Measurements from ENCODE around the gene RAB4B. TPM values are rescaled to one million over a fixed set of nuclear protein-coding genes. Genes with fewer than 3 reads are reported as not detected.
"Not testable (repeated sequence)": the region's sequence is repeated elsewhere in the genome, so short reads cannot be mapped to it uniquely, and the experiment has no call there.

Gene RAB4B, protein sequence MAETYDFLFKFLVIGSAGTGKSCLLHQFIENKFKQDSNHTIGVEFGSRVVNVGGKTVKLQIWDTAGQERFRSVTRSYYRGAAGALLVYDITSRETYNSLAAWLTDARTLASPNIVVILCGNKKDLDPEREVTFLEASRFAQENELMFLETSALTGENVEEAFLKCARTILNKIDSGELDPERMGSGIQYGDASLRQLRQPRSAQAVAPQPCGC
- total RNA-seq = 10 to 100 TPM; 36.2 to 56.7 TPM

- CTCF ChIA-PET = interaction anchor here (0.5 to 4.6 kb wide), 17 partner anchors 9 to 524 kb away, joined by 3 to 47 read pairs (median 5); partner anchors contain the start of genes ACTMAP, COQ8B, EGLN2 and ITPKC
- Mint-ChIP-seq H3K27me3 (no peaks in the 10 kb centered on the region), H3K4me3 (peak within 1 kb of the TSS; percentile 87), H3K27ac (peak within 1 kb of the TSS; percentile 99), H3K36me3 (peaks cover 14% of the 10 kb centered on the region), H3K4me1 (peaks cover 33% of the 10 kb centered on the region), H3K9me3 (ENCODE audit: low read depth) (no peaks in the 10 kb centered on the region)
- ATAC-seq (peak; percentile 81), DNase-seq (peak; percentile 100)
Measured at GRCh38 chr19:40777937-40778705, at the start of gene RAB4B. Gene RAB4B, plus strand, starts transcription at chr19:40778247. Its CDS starts 129 bp downstream, at chr19:40778376.

DNA sequence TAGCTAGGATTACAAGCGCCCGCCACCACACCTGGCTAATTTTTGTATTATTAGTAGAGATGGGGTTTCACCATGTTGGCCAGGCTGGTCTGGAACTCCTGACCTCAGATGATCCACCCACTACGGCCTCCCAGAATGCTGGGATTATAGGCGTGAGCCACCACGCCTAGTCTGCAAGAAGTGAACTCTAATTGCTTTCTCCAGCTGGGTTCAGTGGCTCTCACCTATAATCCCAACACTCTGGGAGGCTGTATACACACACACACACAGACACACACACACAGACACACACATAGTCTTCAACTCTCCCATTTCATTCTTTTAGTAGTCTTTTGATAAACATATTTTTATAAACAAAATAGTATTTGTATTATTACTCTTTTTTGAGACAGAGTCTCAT, 48.0 kb upstream of the RAB4B start:
- H3K27me3 Mint-ChIP-seq; H3K9me3 Mint-ChIP-seq (ENCODE audit: low read depth); H3K4me3 Mint-ChIP-seq; ATAC-seq; H3K4me1 Mint-ChIP-seq; H3K27ac Mint-ChIP-seq; DNase-seq; CTCF ChIA-PET: not testable (repeated sequence)
- H3K36me3 Mint-ChIP-seq = peaks cover 14% of the 10 kb centered on the region

DNA sequence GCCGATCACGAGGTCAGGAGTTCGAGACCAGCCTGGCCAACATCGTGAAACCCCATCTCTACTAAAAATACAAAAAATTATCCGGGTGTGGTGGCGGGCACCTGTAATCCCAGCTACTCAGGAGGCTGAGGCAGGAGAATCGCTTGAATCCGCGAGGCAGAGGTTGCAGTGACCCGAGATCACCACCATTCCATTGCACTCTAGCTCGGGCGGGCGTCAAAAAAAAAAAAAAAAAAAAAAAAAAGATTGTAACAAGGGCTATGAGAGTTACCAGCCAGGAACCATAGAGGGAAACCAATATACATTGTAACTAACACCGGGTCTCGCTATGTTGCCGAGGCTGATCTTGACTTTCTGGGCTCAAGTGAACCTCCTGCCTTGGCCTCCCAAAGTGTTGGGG, 45.7 kb upstream of the RAB4B start:
- H3K27ac Mint-ChIP-seq; H3K9me3 Mint-ChIP-seq (ENCODE audit: low read depth); DNase-seq; H3K4me3 Mint-ChIP-seq; H3K4me1 Mint-ChIP-seq; H3K27me3 Mint-ChIP-seq; ATAC-seq: not testable (repeated sequence)
- CTCF ChIA-PET = interaction anchor here (0.6 to 1.8 kb wide), 3 partner anchors 15 to 88 kb away, joined by 3 to 4 read pairs (median 3); partner anchors contain the start of genes COQ8B and ITPKC
- peaks cover 14% of the 10 kb centered on the region for H3K36me3 Mint-ChIP-seq

DNA sequence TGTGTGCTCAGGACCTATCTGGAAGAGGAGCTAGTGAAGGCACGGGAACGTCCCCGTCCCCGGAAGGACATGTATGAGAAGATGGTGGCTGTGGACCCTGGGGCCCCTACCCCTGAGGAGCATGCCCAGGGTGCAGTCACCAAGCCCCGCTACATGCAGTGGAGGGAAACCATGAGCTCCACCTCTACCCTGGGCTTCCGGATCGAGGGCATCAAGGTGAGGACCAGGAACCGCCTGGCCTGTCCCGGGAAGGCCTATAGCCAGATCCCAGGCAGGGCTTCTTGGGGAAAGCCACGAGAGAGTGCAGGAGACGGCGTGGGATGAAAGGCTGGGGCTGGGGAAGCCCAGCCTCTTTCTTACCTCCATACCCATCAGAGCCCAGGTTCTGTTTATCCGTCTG, 44.9 kb upstream of the RAB4B start:
- Mint-ChIP-seq H3K9me3 (ENCODE audit: low read depth) (no peaks in the 10 kb centered on the region), H3K27ac (no peak overlapping the region), H3K4me1 (no peaks in the 10 kb centered on the region), H3K36me3 (peaks cover 14% of the 10 kb centered on the region), H3K4me3 (no peak overlapping the region), H3K27me3 (no peaks in the 10 kb centered on the region)
- ATAC-seq = no peak
- CTCF ChIA-PET = interaction anchor here (1.8 kb wide), 1 partner anchor 87 kb away, joined by 4 read pairs; no protein-coding TSS in a partner anchor
- no peak for DNase-seq

DNA sequence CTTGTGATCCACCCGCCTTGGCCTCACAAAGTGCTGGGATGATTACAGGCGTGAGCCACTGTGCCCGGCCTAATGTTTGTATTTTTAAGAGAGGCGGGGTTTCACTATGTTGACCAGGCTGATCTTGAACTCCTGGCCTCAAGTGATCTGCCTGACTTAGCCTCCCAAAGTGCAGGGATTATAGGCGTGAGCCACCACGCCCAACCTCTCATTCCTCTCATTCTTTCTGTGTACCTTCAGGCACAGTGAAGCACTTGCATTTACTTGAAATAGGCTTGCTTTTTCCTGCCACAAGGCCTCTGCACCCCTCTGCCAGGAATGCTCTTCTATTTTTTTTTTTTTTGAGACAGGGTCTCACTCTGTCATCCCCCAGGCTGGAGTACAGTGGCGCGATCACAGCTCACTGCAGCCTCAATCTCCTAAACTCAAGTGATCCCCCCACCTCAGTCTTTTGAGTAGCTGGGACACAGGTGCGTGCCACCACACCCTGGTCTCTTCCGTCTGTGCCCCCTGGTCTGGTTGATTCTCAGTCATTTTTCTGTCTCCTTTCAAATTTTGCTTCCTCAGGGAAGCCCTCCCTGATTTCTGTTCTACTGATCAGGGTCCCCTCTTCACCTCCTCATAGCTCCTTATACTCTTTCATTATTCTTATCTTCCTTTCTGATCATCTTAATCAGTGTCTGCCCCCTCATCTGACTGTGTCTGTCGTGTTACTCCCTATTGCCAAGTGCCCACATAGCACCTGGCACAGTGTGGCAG, 42.9 kb upstream of the RAB4B start:
- H3K9me3 Mint-ChIP-seq (ENCODE audit: low read depth) = no peaks in the 10 kb centered on the region
- H3K36me3 Mint-ChIP-seq = peaks cover 13% of the 10 kb centered on the region
- CTCF ChIA-PET = interaction anchor here (1.6 kb wide), 1 partner anchor 101 kb away, joined by 5 read pairs; no protein-coding TSS in a partner anchor
- H3K4me3 Mint-ChIP-seq = no peak overlapping the region
- peaks cover 5% of the 10 kb centered on the region for H3K4me1 Mint-ChIP-seq
- ATAC-seq (no peak), DNase-seq (no peak)
- no peaks in the 10 kb centered on the region for H3K27me3 Mint-ChIP-seq
- H3K27ac Mint-ChIP-seq = no peak overlapping the region

- Mint-ChIP-seq H3K9me3 (ENCODE audit: low read depth) (no peaks in the 10 kb centered on the region), H3K27me3 (no peaks in the 10 kb centered on the region), H3K27ac (no peak overlapping the region), H3K4me1 (peaks cover 5% of the 10 kb centered on the region), H3K4me3 (no peak overlapping the region), H3K36me3 (peaks cover 8% of the 10 kb centered on the region)
- DNase-seq (no peak), ATAC-seq (no peak)
- CTCF ChIA-PET = no interaction called here
Measured at GRCh38 chr19:40736661-40737060, 41.4 kb upstream of the RAB4B start.

GRCh38 chr19:40737102-40737644, 40.9 kb upstream of the RAB4B start:
- Mint-ChIP-seq H3K9me3 (ENCODE audit: low read depth) (no peaks in the 10 kb centered on the region), H3K4me3 (no peak overlapping the region), H3K27ac (no peak overlapping the region), H3K36me3 (peaks cover 8% of the 10 kb centered on the region), H3K4me1 (peaks cover 5% of the 10 kb centered on the region), H3K27me3 (no peaks in the 10 kb centered on the region)
- CTCF ChIA-PET = no interaction called here
- no peak for DNase-seq
- ATAC-seq = no peak

- H3K27ac Mint-ChIP-seq = no peak overlapping the region
Measured at GRCh38 chr19:40739030-40739839, 38.8 kb upstream of the RAB4B start.

GRCh38 chr19:40739871-40740703, 38.0 kb upstream of the RAB4B start:
- Mint-ChIP-seq H3K27ac (no peak overlapping the region), H3K4me1 (peaks cover 5% of the 10 kb centered on the region), H3K4me3 (no peak overlapping the region), H3K27me3 (no peaks in the 10 kb centered on the region), H3K9me3 (ENCODE audit: low read depth) (no peaks in the 10 kb centered on the region), H3K36me3 (peaks cover 8% of the 10 kb centered on the region)
- ATAC-seq (no peak), DNase-seq (no peak)
- CTCF ChIA-PET = interaction anchor here (0.7 to 2.4 kb wide), 2 partner anchors 67 to 80 kb away, joined by 3 to 9 read pairs; no protein-coding TSS in a partner anchor

More at GRCh38 chr19:40739030-40739839, 38.8 kb upstream of the RAB4B start:
- CTCF ChIA-PET = no interaction called here
- H3K4me1 Mint-ChIP-seq = peaks cover 5% of the 10 kb centered on the region
- DNase-seq = peak; percentile 46
- H3K36me3 Mint-ChIP-seq = peaks cover 8% of the 10 kb centered on the region
- ATAC-seq = peak; percentile 50
- no peaks in the 10 kb centered on the region for H3K9me3 Mint-ChIP-seq (ENCODE audit: low read depth)
- no peak overlapping the region for H3K4me3 Mint-ChIP-seq
- H3K27me3 Mint-ChIP-seq = no peaks in the 10 kb centered on the region

DNA sequence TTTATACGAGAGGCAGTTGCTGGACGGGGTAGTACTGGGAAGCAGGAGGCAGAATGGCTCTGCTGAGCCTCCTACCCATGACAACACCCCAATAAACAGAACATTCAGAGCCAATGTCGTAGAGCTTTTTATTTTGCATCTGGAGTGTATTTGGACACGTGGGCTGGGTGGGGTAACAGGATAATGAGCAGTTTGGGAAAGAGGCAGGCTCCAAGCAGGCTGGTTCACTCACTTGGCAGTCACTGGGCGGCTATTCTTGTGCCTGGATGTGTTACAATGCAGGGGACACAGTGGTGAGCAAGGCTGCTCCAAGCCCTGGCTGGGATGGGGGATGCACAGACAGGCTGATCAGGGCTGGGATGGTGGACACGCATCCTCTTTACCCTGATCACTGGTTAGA, 37.3 kb upstream of the RAB4B start:
- H3K27me3 Mint-ChIP-seq = no peaks in the 10 kb centered on the region
- DNase-seq = no peak
- H3K36me3 Mint-ChIP-seq = peaks cover 4% of the 10 kb centered on the region
- no peak for ATAC-seq
- no peak overlapping the region for H3K27ac Mint-ChIP-seq
- H3K4me1 Mint-ChIP-seq = peaks cover 5% of the 10 kb centered on the region
- no peak overlapping the region for H3K4me3 Mint-ChIP-seq
- H3K9me3 Mint-ChIP-seq (ENCODE audit: low read depth) = no peaks in the 10 kb centered on the region
- CTCF ChIA-PET = interaction anchor here (0.7 to 2.4 kb wide), 2 partner anchors 66 to 79 kb away, joined by 3 to 9 read pairs; no protein-coding TSS in a partner anchor

DNA sequence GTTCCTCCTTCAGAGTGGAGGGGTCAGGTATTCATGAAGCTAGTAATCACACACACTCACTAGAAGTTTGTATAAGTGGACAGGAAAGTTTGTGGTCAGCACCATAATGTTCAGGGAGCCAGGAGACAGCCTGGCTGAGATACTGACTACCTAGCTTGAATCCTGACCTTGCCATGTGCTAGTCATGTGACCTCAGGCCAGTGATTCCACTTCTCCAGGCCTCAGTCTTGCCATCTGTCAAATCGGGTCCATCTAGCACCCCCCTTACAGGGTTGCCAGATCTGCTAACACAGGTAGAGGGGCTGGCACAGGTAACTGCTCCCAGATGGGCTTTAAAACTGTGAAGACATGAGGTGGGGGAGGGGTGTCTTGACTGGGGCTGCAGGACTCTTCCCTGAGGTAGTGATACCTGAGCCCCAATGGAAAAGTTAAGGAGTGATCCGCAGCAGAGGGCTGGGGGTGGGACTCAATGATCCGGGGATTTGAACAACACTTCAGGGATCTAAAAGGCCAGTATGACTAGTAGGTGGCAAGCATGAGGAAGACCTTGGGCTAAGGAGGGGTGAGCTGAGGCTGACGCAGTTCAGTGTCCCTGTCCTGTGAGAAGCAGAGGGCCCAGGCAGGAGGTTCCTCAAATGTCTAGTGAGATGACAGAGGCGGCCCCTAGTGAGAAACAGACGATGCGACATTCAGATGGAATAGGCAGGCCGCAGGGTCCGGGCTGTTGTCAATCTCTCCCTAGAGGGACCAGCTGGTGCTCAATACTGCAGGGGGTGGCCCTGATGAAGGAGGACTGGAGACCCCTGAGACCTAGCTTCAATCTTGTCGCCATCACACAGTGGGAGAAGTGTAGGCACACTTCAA, 36.3 kb upstream of the RAB4B start:
- CTCF ChIA-PET = interaction anchor here (1.3 to 2.4 kb wide), 2 partner anchors 19 to 65 kb away, joined by 3 to 9 read pairs; no protein-coding TSS in a partner anchor
- H3K9me3 Mint-ChIP-seq (ENCODE audit: low read depth) = no peaks in the 10 kb centered on the region
- ATAC-seq = no peak
- no peak for DNase-seq
- H3K36me3 Mint-ChIP-seq = peaks cover 3% of the 10 kb centered on the region
- H3K4me3 Mint-ChIP-seq = no peak overlapping the region
- H3K27ac Mint-ChIP-seq = no peak overlapping the region
- H3K27me3 Mint-ChIP-seq = no peaks in the 10 kb centered on the region
- H3K4me1 Mint-ChIP-seq = peaks cover 5% of the 10 kb centered on the region
